Subcutaneous abdominal adipose tissue (tissue), 5 donors: ENCODE measurements around the gene DHX32.

Experiments used
- H3K27ac ChIP-seq: one replicate; pipeline ENCODE4 v1.7.0; 2013; ENCODE audit warnings: low read depth, mild to moderate bottlenecking, inconsistent platforms, low read length, moderate library complexity
- H3K27me3 ChIP-seq, 5 donors: one replicate each; pipeline ENCODE4 v1.7.0; 2013; ENCODE audit warnings: low read length in 5 of 5, inconsistent platforms in 1 of 5; ENCODE audit not compliant: control insufficient read depth in 5 of 5, insufficient read depth in 4 of 5
- H3K36me3 ChIP-seq, 5 donors: one replicate each; pipeline ENCODE4 v1.7.0; 2013; ENCODE audit warnings: low read length in 5 of 5; ENCODE audit not compliant: control insufficient read depth in 5 of 5, insufficient read depth in 5 of 5
- H3K4me1 ChIP-seq, 5 donors: one replicate each; pipeline ENCODE4 v1.7.0; 2013; ENCODE audit warnings: low read length in 5 of 5, mild to moderate bottlenecking in 3 of 5, moderate library complexity in 1 of 5; ENCODE audit not compliant: control insufficient read depth in 5 of 5, insufficient read depth in 5 of 5
- H3K4me3 ChIP-seq, 5 donors: one replicate each; pipeline ENCODE4 v1.7.0; 2013; ENCODE audit warnings: low read length in 5 of 5, low read depth in 1 of 5
- H3K9ac ChIP-seq, 5 donors: one replicate each; pipeline ENCODE4 v1.7.0; 2013; ENCODE audit warnings: low read length in 5 of 5, mild to moderate bottlenecking in 4 of 5, moderate library complexity in 3 of 5
- H3K9me3 ChIP-seq, 5 donors: one replicate each; pipeline ENCODE4 v1.7.0; 2013; ENCODE audit warnings: low read length in 5 of 5; ENCODE audit not compliant: control insufficient read depth in 5 of 5
- donor health status: healthy.
- donor health status: healthy.
- donor health status: healthy.
- donor health status: healthy.
- donor health status: healthy.

Gene DHX32

DNA sequence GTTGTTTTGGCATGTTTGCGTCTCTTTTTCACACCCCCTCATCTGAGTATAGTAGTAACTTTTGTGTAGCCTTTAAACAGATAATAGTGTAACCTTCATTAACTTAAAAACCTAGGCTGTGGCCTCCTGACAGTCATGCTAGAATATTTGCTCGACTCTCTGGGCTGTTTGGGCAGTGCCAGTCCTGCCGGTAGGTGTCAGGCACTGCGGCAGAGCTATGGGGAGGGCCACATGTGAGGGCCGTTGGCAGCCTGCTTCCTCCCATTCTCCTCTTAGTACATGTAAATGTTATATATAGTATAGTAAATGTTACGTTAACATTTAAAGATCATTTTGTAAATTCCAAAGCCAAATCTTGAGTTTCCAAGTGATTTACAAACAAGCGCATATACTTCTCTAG lies 31.6 kb downstream of the DHX32 start:
- Histone ChIP-seq H3K36me3 (peaks cover 22 to 59% (median 44%) of the 10 kb centered on the region in 5 donors), H3K4me1 (peaks cover 0 to 12% (median 11%) of the 10 kb centered on the region in 5 donors), H3K9me3 (no peaks in the 10 kb centered on the region), H3K27me3 (no peaks in the 10 kb centered on the region), H3K9ac (no peak overlapping the region), H3K27ac (no peak overlapping the region), H3K4me3 (no peak overlapping the region)

DNA sequence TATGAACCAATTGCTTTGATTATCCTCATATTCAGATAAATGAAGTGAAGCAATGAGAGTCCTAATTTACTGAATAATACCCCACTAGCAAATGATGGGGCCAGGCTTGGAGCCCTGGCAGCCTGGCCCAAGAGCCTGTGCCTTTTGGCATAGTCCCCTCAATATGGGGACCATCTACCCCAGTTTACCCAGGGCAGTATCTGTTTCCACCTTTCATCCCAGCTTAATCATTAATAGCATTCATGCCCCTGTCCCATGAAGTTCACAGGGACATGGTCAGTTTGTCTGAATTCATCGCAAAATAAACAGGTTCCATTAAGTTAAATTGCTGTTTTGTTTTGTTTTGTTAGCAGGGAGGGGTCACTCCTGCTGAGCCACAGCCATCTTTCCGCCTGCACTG lies 32.2 kb downstream of the DHX32 start:
- no peak overlapping the region for H3K9ac ChIP-seq
- no peak overlapping the region for H3K4me3 ChIP-seq
- no peak overlapping the region for H3K27ac ChIP-seq
- no peaks in the 10 kb centered on the region for H3K9me3 ChIP-seq
- peaks cover 0 to 16% (median 13%) of the 10 kb centered on the region in 5 donors for H3K4me1 ChIP-seq
- peaks cover 19 to 59% (median 44%) of the 10 kb centered on the region in 5 donors for H3K36me3 ChIP-seq
- no peaks in the 10 kb centered on the region for H3K27me3 ChIP-seq

DNA sequence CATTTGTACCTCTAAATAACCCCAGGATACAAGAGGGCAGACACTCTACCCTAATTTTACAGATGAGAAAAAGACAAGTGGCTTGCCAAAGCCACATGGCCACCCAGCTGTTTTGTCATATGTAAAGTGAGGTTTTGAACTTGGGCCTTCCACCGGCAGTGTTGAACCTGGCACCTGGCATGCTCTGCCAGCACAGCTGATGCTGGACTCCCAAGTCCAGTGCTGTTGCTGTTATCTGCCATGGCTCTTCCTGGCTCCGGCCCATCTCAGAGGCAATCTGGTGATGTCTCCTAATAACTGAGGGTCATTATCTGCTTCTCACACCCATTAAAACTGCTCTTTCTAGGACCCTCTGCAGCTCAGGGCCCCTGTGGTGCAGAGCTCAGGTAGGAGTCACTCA lies 32.7 kb downstream of the DHX32 start:
- Histone ChIP-seq H3K27ac (no peak overlapping the region), H3K4me3 (no peak overlapping the region), H3K9ac (no peak overlapping the region), H3K4me1 (peaks cover 0 to 16% (median 13%) of the 10 kb centered on the region in 5 donors), H3K9me3 (no peaks in the 10 kb centered on the region), H3K36me3 (peaks cover 14 to 62% (median 44%) of the 10 kb centered on the region in 5 donors), H3K27me3 (no peaks in the 10 kb centered on the region)

DNA sequence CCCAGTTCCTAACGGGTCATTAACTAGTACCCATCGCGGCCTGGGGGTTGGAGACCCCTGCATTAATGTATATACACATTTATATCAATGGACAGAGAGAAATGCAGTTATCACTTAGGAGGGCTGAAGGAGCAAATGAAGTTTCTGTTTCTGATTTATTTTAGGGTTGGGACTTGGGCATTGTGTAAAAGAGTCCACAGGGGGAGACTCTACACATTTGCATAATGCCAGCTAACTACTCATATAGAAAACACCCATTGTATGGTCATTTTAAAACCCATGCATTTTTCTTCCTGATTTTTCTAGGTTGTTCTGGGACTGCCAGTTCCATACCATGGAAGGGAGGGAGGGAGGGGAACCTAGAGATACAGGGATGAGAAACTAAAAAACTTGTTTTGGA lies 34.2 kb downstream of the DHX32 start:
- Histone ChIP-seq H3K9me3 (no peaks in the 10 kb centered on the region), H3K27me3 (no peaks in the 10 kb centered on the region), H3K9ac (no peak overlapping the region), H3K36me3 (peaks cover 7 to 57% (median 37%) of the 10 kb centered on the region in 5 donors), H3K27ac (no peak overlapping the region), H3K4me1 (peaks cover 0 to 16% (median 13%) of the 10 kb centered on the region in 5 donors), H3K4me3 (no peak overlapping the region)

DNA sequence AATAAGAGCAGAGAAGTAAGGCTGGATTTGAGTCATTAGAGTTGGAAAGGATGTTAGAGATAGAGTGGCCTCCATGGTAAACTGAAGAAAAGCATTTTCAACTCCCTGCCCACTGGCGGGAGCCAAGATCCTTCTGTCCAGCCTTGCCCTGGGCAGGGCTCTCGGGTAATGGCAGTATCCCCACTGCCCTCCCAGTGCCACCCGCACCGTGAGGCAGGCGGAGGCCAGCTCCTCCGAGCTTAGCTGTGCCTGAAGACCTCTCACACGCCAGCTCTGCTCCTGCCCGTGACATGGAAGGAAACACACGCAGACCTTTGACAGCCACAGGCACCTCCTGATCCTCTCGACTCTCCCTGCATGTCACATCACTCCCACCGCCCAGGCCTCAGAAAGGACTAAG lies 35.5 kb downstream of the DHX32 start:
- no peak overlapping the region for H3K4me3 ChIP-seq
- peaks cover 0 to 16% (median 13%) of the 10 kb centered on the region in 5 donors for H3K4me1 ChIP-seq
- H3K36me3 ChIP-seq: peaks cover 7 to 57% (median 37%) of the 10 kb centered on the region in 5 donors
- H3K9ac ChIP-seq: no peak overlapping the region
- H3K9me3 ChIP-seq: no peaks in the 10 kb centered on the region
- no peak overlapping the region for H3K27ac ChIP-seq
- H3K27me3 ChIP-seq: no peaks in the 10 kb centered on the region

DNA sequence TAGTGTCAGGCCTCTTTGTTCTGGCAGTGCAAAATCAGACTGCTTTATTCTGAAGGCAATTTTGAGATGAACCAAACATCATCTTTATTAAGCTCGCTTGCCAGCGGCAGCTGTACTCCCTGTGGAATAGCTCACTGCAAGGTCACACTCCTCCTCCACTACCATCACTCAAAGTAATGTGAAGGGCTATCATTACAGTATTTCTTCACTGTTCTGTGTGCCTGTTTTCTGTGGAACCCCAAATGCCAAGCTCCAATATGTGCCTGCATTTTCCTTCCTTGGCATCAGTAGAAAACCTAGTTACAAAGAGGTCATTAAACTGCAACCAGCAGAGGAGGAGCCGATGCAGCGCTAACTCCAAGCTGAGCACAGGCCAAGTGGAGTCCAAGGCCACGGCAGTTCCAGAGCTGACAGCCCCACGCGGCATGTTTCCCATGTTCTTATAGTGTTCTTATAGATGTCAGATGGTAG lies 36.3 kb downstream of the DHX32 start:
- peaks cover 0 to 16% (median 13%) of the 10 kb centered on the region in 5 donors for H3K4me1 ChIP-seq
- H3K9ac ChIP-seq: no peak overlapping the region
- no peak overlapping the region for H3K4me3 ChIP-seq
- no peaks in the 10 kb centered on the region for H3K27me3 ChIP-seq
- no peak overlapping the region for H3K27ac ChIP-seq
- H3K9me3 ChIP-seq: no peaks in the 10 kb centered on the region
- H3K36me3 ChIP-seq: peaks cover 8 to 61% (median 43%) of the 10 kb centered on the region in 5 donors

DNA sequence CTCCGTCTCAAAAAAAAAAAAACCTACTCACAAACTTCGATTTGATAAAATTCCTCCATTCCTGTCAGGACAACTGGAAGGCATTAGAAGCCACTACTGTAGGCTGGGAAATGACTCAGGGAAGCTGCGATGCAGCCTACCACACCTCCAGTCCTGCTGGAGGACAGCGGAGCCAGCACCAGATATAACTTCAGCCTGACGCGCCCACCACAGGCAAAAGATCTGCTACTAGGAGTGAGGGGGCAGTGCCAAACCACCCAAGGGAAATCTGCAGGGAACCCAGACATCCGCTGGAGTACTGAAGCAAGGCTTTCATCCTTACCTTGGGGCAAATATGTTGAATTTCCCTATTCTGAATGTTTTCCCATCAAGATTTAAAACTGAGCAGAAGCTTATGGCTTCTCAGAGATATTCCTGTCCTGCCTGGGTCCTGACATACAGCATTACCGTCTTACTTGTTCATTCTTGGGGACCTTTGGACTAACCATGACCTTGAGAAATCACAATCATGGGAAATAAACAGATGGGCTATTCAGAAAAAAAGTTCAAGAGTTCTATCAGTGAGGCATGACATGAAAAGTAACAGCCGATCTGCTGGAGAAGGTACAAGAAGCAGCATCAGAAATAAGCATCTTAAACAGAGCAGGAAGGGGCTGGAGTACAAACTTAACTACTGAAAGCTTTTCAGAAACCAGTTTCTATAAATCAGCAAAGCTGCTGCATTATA lies 37.3 kb downstream of the DHX32 start:
- H3K4me1 ChIP-seq: peaks cover 0 to 16% (median 13%) of the 10 kb centered on the region in 5 donors
- no peak overlapping the region for H3K27ac ChIP-seq
- no peaks in the 10 kb centered on the region for H3K9me3 ChIP-seq
- H3K9ac ChIP-seq: peak overlapping the region in 1 of 5 donors; percentile 38
- no peak overlapping the region for H3K4me3 ChIP-seq
- H3K36me3 ChIP-seq: peaks cover 9 to 61% (median 48%) of the 10 kb centered on the region in 5 donors
- no peaks in the 10 kb centered on the region for H3K27me3 ChIP-seq

DNA sequence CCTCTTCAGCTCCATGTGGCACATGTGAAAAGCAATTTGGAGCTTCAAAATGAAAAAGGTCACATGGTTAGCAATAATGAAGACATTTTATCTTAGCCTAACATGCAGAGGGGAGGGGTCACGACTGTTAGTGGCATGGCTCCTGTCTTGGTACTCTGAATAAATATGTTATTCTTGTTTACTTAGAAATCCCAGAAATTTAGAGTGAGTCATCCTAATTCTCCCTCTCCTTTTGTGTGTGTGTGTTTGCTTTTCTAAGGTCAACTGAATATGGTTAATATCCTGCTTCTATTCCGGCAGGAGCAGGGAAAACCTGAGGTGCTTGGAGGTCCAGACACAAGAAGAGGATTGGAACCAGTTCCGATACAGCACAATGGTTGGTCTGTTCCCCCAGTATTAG lies 40.1 kb downstream of the DHX32 start:
- Histone ChIP-seq H3K27ac (no peak overlapping the region), H3K4me3 (no peak overlapping the region), H3K9ac (no peak overlapping the region), H3K36me3 (peaks cover 28 to 74% (median 66%) of the 10 kb centered on the region in 5 donors), H3K27me3 (no peaks in the 10 kb centered on the region), H3K9me3 (no peaks in the 10 kb centered on the region), H3K4me1 (peaks cover 0 to 16% (median 13%) of the 10 kb centered on the region in 5 donors)

DNA sequence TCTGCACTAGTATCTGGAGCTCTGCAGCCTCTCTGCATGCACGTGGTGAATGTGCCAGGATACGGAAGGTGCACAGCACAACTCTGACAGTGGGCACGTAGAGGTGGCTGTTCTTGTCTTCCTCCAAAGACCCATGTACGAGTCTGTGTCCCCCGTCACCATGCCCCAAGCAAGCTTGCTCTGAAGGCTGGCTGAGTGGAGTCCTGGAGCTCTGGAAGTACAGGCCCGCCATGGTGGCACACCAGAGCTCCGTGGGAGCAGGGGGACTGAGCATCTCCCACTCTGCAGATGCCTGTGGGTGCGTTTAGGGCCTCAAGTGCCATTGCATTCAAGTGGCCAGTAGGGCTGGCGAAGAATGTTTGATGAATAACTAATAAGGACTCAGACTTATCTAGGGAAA lies 40.7 kb downstream of the DHX32 start:
- H3K9ac ChIP-seq: no peak overlapping the region
- peaks cover 0 to 15% (median 10%) of the 10 kb centered on the region in 5 donors for H3K4me1 ChIP-seq
- no peak overlapping the region for H3K27ac ChIP-seq
- H3K27me3 ChIP-seq: no peaks in the 10 kb centered on the region
- H3K9me3 ChIP-seq: no peaks in the 10 kb centered on the region
- no peak overlapping the region for H3K4me3 ChIP-seq
- peaks cover 32 to 74% (median 69%) of the 10 kb centered on the region in 5 donors for H3K36me3 ChIP-seq

DNA sequence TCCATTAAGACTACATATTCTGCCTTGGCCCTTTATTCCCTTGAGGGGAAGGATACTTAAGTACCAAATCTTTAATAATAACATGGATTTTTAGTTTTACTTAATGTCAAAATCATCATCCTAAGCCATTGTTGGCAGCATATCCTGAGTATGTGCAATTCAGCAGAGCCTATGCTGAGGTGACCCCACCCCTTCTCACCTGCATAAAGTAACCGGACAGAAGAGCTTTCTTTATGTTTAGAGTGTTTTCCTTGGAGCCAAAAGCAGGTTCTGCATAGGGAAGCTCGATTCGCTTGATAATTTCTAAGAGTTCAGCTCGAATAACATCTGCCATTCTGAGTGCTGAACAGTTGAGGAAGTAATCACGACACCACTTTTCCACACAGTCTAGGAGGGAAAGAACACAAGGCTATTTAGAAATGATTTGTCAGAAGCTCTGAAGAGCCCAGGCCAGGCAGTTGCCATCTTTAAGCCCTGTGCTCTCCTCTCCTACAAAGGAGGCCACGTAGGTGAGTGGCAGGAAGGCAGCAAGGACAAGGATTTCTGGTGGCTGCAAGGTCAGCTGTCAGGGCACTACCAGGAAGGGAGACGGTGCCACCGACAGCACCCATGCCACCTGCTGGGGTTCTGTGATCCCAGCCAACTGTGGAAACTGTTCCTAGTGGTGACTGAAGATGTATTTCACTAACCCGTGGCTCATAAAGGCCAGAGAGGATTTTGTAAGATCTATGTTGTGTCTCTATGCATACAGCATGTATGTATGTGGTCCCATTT lies 42.1 kb downstream of the DHX32 start:
- peaks cover 33 to 82% (median 75%) of the 10 kb centered on the region in 5 donors for H3K36me3 ChIP-seq
- H3K27me3 ChIP-seq: no peaks in the 10 kb centered on the region
- H3K9me3 ChIP-seq: no peaks in the 10 kb centered on the region
- H3K4me1 ChIP-seq: peaks cover 0 to under 1% (median 0%) of the 10 kb centered on the region in 5 donors
- H3K27ac ChIP-seq: no peak overlapping the region
- H3K9ac ChIP-seq: no peak overlapping the region
- H3K4me3 ChIP-seq: no peak overlapping the region
